ENCODE data around the gene MARK3. TPM values are rescaled to one million over a fixed set of nuclear protein-coding genes. Genes with fewer than 3 reads are reported as not detected.

MARK3 gene
- total RNA-seq, 1 experiment from 2014 or later: 72.5 TPM

DNA sequence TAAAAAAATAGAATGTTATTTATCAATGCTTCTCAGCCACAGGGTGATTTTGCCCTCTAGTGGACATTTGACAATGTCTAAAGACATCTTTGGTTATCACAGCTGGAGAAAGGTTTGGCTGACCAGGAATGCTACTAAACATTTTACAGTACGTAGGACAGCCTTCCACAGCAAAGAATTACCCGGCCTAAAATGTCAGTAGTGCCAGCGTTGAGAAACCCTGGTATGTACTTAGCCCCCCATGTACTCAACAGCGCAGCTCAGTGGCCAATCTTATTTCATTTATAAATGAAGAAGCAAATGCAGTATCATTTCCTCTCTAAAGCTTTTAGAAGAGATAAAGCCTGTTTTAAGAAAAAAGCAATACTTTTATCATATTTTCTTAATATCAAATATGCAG lies 5.8 kb downstream of the MARK3 start:
- POLR2A ChIA-PET: interaction anchor here (1.4 to 1.6 kb wide), 2 partner anchors 10 to 57 kb away, joined by 4 to 8 read pairs; partner anchors contain the start of gene EIF5
- no peaks in the 10 kb centered on the region for H3K9me3 ChIP-seq (ENCODE audit: control insufficient read depth in 1 of 2, insufficient read depth in 1 of 2, low read depth in 1 of 2, low read length in 2 of 2)
- TF ChIP-seq EZH2 (IDR thresholded peaks at IDR 0.05): no peak
- TF ChIP-seq, protein P1, sequence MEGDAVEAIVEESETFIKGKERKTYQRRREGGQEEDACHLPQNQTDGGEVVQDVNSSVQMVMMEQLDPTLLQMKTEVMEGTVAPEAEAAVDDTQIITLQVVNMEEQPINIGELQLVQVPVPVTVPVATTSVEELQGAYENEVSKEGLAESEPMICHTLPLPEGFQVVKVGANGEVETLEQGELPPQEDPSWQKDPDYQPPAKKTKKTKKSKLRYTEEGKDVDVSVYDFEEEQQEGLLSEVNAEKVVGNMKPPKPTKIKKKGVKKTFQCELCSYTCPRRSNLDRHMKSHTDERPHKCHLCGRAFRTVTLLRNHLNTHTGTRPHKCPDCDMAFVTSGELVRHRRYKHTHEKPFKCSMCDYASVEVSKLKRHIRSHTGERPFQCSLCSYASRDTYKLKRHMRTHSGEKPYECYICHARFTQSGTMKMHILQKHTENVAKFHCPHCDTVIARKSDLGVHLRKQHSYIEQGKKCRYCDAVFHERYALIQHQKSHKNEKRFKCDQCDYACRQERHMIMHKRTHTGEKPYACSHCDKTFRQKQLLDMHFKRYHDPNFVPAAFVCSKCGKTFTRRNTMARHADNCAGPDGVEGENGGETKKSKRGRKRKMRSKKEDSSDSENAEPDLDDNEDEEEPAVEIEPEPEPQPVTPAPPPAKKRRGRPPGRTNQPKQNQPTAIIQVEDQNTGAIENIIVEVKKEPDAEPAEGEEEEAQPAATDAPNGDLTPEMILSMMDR (IDR thresholded peaks at IDR 0.05 in 2 of 3, conservative IDR thresholded peaks at IDR 0.05 in 1 of 3; ENCODE audit: borderline replicate concordance in 1 of 3, insufficient read depth in 1 of 3, low read depth in 2 of 3, low read length in 2 of 3): peak; percentile 81 to 98 (median 90)
- TF ChIP-seq EGR1 (IDR thresholded peaks at IDR 0.05; ENCODE audit: low read depth): no peak
- peak; percentile 67 for TF ChIP-seq RAD21 (IDR thresholded peaks at IDR 0.05; ENCODE audit: low read depth)
- no peak for TF ChIP-seq CEBPB (IDR thresholded peaks at IDR 0.05; ENCODE audit: low read depth)
- no peaks in the 10 kb centered on the region for H3K36me3 ChIP-seq (ENCODE audit: control insufficient read depth in 1 of 2, insufficient read depth in 2 of 2, low read length in 2 of 2)
- H3K9me2 ChIP-seq (ENCODE audit: insufficient read depth): no peaks in the 10 kb centered on the region
- H4K20me1 ChIP-seq (ENCODE audit: insufficient read depth): peaks cover 22% of the 10 kb centered on the region; the same call in 1 of the 2 replicates
- DNase-seq (ENCODE audit: low read depth, low spot score): peak; percentile 48
- no peaks in the 10 kb centered on the region for H3K27me3 ChIP-seq (ENCODE audit: insufficient read depth, low read length)
- H3K4me2 ChIP-seq (ENCODE audit: low read length): no peak overlapping the region
- H2AFZ ChIP-seq (ENCODE audit: low read depth, low read length, poor library complexity, severe bottlenecking): no peak overlapping the region
- intact Hi-C loops (cut with micrococcal nuclease): loop anchor here (5.0 kb wide), 1 partner anchor 94 kb away; no protein-coding TSS in a partner anchor
- BruUV-seq (replicated peaks): no TSS peak
- CTCF ChIA-PET: interaction anchor here (0.6 to 2.2 kb wide), 20 partner anchors 8 to 316 kb away, joined by 3 to 20 read pairs (median 4); partner anchors contain the start of gene EIF5
- no peak overlapping the region for H3K9ac ChIP-seq (ENCODE audit: low read length)
- H3K79me2 ChIP-seq (ENCODE audit: insufficient read depth, low read length): peaks cover 99% of the 10 kb centered on the region
- H3K4me3 ChIP-seq (replicated peaks in 1 of 2; ENCODE audit: low read depth in 1 of 2, low read length in 2 of 2): no peak overlapping the region
- RAD21 ChIA-PET (ENCODE audit: low non-redundant PET in 1 of 2, low total read pairs in 2 of 2, uncharacterized antibody in 2 of 2, unreplicated experiment in 2 of 2): interaction anchor here in 1 of 2 experiments (0.7 kb wide), 1 partner anchor 1074 kb away, joined by 4 read pairs; no protein-coding TSS in a partner anchor
- H3K4me1 ChIP-seq (ENCODE audit: control insufficient read depth in 1 of 2, insufficient read depth in 2 of 2, low read length in 2 of 2): peaks cover 25 to 29% of the 10 kb centered on the region in 2 experiments
- peak; percentile 71 for ATAC-seq
- no peak overlapping the region; the same call in 1 of the 2 replicates for H3K27ac ChIP-seq (ENCODE audit: low read depth, low read length)

DNA sequence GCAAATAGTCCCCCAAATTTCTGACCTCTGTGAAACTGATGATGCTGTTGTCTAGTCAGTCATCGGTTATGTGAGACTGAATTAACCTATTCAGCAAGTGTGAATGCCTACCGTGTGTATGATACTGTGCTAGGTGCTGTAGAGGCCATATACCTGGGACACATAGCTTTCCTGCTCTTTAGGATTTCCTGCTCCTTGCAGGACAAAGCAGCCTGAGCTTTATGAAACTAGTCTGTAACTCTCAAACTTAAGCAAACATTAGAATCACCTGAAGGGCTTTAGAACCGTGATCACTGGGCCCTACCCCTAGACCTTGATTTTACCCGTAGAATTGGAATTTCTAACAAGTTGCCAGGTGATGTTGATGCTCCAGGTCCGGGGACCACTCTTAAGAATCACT lies 6.9 kb downstream of the MARK3 start:
- ChIA-PET RAD21 (ENCODE audit: low non-redundant PET in 1 of 2, low total read pairs in 2 of 2, uncharacterized antibody in 2 of 2, unreplicated experiment in 2 of 2) (no interaction called here), POLR2A (no interaction called here), CTCF (interaction anchor here (1.2 kb wide), 1 partner anchor 94 kb away, joined by 4 read pairs; no protein-coding TSS in a partner anchor)
- Histone ChIP-seq H3K36me3 (ENCODE audit: control insufficient read depth in 1 of 2, insufficient read depth in 2 of 2, low read length in 2 of 2) (no peaks in the 10 kb centered on the region), H3K9me2 (ENCODE audit: insufficient read depth) (no peaks in the 10 kb centered on the region), H2AFZ (ENCODE audit: low read depth, low read length, poor library complexity, severe bottlenecking) (no peak overlapping the region), H3K79me2 (ENCODE audit: insufficient read depth, low read length) (peaks cover 99% of the 10 kb centered on the region), H3K27ac (ENCODE audit: low read depth, low read length) (no peak overlapping the region), H3K4me3 (replicated peaks in 1 of 2; ENCODE audit: low read depth in 1 of 2, low read length in 2 of 2) (no peak overlapping the region), H3K9ac (ENCODE audit: low read length) (no peak overlapping the region), H3K4me1 (ENCODE audit: control insufficient read depth in 1 of 2, insufficient read depth in 2 of 2, low read length in 2 of 2) (peaks cover 21 to 22% of the 10 kb centered on the region in 2 experiments; a peak in 3 of 4 replicates), H3K9me3 (ENCODE audit: control insufficient read depth in 1 of 2, insufficient read depth in 1 of 2, low read depth in 1 of 2, low read length in 2 of 2) (no peaks in the 10 kb centered on the region), H3K4me2 (ENCODE audit: low read length) (no peak overlapping the region), H4K20me1 (ENCODE audit: insufficient read depth) (peaks cover 25% of the 10 kb centered on the region; the same call in 1 of the 2 replicates), H3K27me3 (ENCODE audit: insufficient read depth, low read length) (no peaks in the 10 kb centered on the region)
- no TSS peak for BruUV-seq (replicated peaks)
- no peak for ATAC-seq
- DNase-seq (ENCODE audit: low read depth, low spot score): no peak
- intact Hi-C loops (cut with micrococcal nuclease): loop anchor here (5.0 kb wide), 1 partner anchor 95 kb away; no protein-coding TSS in a partner anchor
- TF ChIP-seq EGR1 (IDR thresholded peaks at IDR 0.05; ENCODE audit: low read depth): no peak
- no peak for TF ChIP-seq ZNF274 (IDR thresholded peaks at IDR 0.05; ENCODE audit: low read depth, low read length)
- TF ChIP-seq POLR2A (IDR thresholded peaks at IDR 0.05; ENCODE audit: borderline replicate concordance, extremely low read depth, insufficient read depth, insufficient read length): no peak
- no peak for TF ChIP-seq SIN3A (IDR thresholded peaks at IDR 0.05; ENCODE audit: low read depth)
- no peak for TF ChIP-seq SRF (IDR thresholded peaks at IDR 0.05; ENCODE audit: low read depth)
- TF ChIP-seq, protein P2, sequence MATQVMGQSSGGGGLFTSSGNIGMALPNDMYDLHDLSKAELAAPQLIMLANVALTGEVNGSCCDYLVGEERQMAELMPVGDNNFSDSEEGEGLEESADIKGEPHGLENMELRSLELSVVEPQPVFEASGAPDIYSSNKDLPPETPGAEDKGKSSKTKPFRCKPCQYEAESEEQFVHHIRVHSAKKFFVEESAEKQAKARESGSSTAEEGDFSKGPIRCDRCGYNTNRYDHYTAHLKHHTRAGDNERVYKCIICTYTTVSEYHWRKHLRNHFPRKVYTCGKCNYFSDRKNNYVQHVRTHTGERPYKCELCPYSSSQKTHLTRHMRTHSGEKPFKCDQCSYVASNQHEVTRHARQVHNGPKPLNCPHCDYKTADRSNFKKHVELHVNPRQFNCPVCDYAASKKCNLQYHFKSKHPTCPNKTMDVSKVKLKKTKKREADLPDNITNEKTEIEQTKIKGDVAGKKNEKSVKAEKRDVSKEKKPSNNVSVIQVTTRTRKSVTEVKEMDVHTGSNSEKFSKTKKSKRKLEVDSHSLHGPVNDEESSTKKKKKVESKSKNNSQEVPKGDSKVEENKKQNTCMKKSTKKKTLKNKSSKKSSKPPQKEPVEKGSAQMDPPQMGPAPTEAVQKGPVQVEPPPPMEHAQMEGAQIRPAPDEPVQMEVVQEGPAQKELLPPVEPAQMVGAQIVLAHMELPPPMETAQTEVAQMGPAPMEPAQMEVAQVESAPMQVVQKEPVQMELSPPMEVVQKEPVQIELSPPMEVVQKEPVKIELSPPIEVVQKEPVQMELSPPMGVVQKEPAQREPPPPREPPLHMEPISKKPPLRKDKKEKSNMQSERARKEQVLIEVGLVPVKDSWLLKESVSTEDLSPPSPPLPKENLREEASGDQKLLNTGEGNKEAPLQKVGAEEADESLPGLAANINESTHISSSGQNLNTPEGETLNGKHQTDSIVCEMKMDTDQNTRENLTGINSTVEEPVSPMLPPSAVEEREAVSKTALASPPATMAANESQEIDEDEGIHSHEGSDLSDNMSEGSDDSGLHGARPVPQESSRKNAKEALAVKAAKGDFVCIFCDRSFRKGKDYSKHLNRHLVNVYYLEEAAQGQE (IDR thresholded peaks at IDR 0.05; ENCODE audit: low read depth): no peak
- TF ChIP-seq, protein P3, sequence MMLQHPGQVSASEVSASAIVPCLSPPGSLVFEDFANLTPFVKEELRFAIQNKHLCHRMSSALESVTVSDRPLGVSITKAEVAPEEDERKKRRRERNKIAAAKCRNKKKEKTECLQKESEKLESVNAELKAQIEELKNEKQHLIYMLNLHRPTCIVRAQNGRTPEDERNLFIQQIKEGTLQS (IDR thresholded peaks at IDR 0.05): no peak
- TF ChIP-seq, protein P4, sequence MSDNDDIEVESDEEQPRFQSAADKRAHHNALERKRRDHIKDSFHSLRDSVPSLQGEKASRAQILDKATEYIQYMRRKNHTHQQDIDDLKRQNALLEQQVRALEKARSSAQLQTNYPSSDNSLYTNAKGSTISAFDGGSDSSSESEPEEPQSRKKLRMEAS (IDR thresholded peaks at IDR 0.05): no peak
- no peak for TF ChIP-seq SP1 (IDR thresholded peaks at IDR 0.05; ENCODE audit: low read depth)
- TF ChIP-seq CBX3 (IDR thresholded peaks at IDR 0.05; ENCODE audit: low read depth): no peak
- TF ChIP-seq EZH2phosphoT487 (IDR thresholded peaks at IDR 0.05; ENCODE audit: borderline replicate concordance): no peak
- no peak for TF ChIP-seq JUND (IDR thresholded peaks at IDR 0.05)
